Activated CD8-positive, alpha-beta memory T cell treated with anti-CD3 and anti-CD28 coated beads for 4 hours (primary cell): ENCODE results near the gene SMARCC1.

Experiments
- DNase-seq, 2 donors: peaks; one replicate each; pipeline ENCODE4 v3.0.0-alpha.2; 2020; ENCODE audit warnings: low read depth in 2 of 2

Gene SMARCC1

GRCh38 chr3:47542471-47543173 is 239.1 kb downstream of the SMARCC1 start:
- no peak for DNase-seq

GRCh38 chr3:47541583-47542108 is 240.0 kb downstream of the SMARCC1 start:
- no peak for DNase-seq

GRCh38 chr3:47540281-47540680 is 241.4 kb downstream of the SMARCC1 start:
- DNase-seq: no peak

GRCh38 chr3:47536967-47537366 is 244.7 kb downstream of the SMARCC1 start:
- no peak for DNase-seq

- DNase-seq: no peak
These were observed 245.3 kb downstream of the SMARCC1 start for GRCh38 chr3:47536221-47536891.
